HEK293T (cell line): ENCODE results near the gene ATG7.

ENCODE experiments used
- CTCF ChIA-PET: fragments of 350-600 bp; formaldehyde crosslinking; extraction: SDS; loops from one replicate; lab custom pipeline; 2021; ENCODE audit warnings: antibody characterized with exemption, inconsistent platforms; lab: Yijun Ruan, JAX
- POLR2A ChIA-PET: fragments of 350-600 bp; formaldehyde crosslinking; extraction: SDS; loops from one replicate; lab custom pipeline; 2020; ENCODE audit warnings: antibody characterized with exemption, inconsistent platforms; lab: Yijun Ruan, JAX
- DNase-seq: peaks from one replicate; pipeline ENCODE4 v3.0.0; 2012; ENCODE audit warnings: mixed read lengths; ENCODE audit errors: extremely low spot score
- ARNT ChIP-seq: fragments of 450-650 bp; IDR thresholded peaks from 2 replicates; pipeline ENCODE4 v1.6.1; 2017; ENCODE audit warnings: mild to moderate bottlenecking
- BHLHE40 ChIP-seq: fragments of 450-650 bp; IDR thresholded peaks from 2 replicates; pipeline ENCODE4 v1.6.1; 2016; ENCODE audit warnings: mild to moderate bottlenecking, moderate library complexity, borderline replicate concordance
- CTBP1 ChIP-seq: fragments of 450-650 bp; IDR thresholded peaks from 2 replicates; pipeline ENCODE4 v1.6.1; 2016; ENCODE audit warnings: borderline replicate concordance
- ELF4 ChIP-seq: fragments of 450-650 bp; IDR thresholded peaks from 2 replicates; pipeline ENCODE4 v1.6.1; 2017; ENCODE audit warnings: antibody characterized with exemption
- FOXA1 ChIP-seq: fragments of 450-650 bp; IDR thresholded peaks from 2 replicates; pipeline ENCODE4 v1.6.1; 2016; ENCODE audit warnings: mild to moderate bottlenecking
- FOXK2 ChIP-seq: fragments of 450-650 bp; IDR thresholded peaks from 2 replicates; pipeline ENCODE4 v1.6.1; 2016; ENCODE audit warnings: mild to moderate bottlenecking
- FOXM1 ChIP-seq: fragments of 450-650 bp; IDR thresholded peaks from 2 replicates; pipeline ENCODE4 v1.6.1; 2017; ENCODE audit warnings: mild to moderate bottlenecking, borderline replicate concordance
- HDGF ChIP-seq: fragments of 450-650 bp; IDR thresholded peaks from 2 replicates; pipeline ENCODE4 v1.6.1; 2017; ENCODE audit warnings: antibody characterized with exemption, borderline replicate concordance
- L3MBTL2 ChIP-seq: fragments of 450-650 bp; conservative IDR thresholded peaks from 2 replicates; pipeline ENCODE4 v1.6.1; 2016; ENCODE audit warnings: mild to moderate bottlenecking
- LEF1 ChIP-seq: fragments of 450-650 bp; IDR thresholded peaks from 2 replicates; pipeline ENCODE4 v1.6.1; 2017; ENCODE audit warnings: mild to moderate bottlenecking, borderline replicate concordance
- NFRKB ChIP-seq: fragments of 450-650 bp; IDR thresholded peaks from 2 replicates; pipeline ENCODE4 v1.6.1; 2016; ENCODE audit warnings: mild to moderate bottlenecking, moderate library complexity
- PKNOX1 ChIP-seq: fragments of 450-650 bp; IDR thresholded peaks from 2 replicates; pipeline ENCODE4 v1.6.1; 2016
- SP1 ChIP-seq: fragments of 450-650 bp; IDR thresholded peaks from 2 replicates; pipeline ENCODE4 v1.6.1; 2017
- SUZ12 ChIP-seq: fragments of 450-650 bp; IDR thresholded peaks from 2 replicates; pipeline ENCODE4 v1.6.1; 2016; ENCODE audit warnings: mild to moderate bottlenecking
- TARDBP ChIP-seq: fragments of 450-650 bp; IDR thresholded peaks from 2 replicates; pipeline ENCODE4 v1.6.1; 2016
- ZNF384 ChIP-seq: fragments of 450-650 bp; IDR thresholded peaks from 2 replicates; pipeline ENCODE4 v1.6.1; 2016

Gene ATG7

GRCh38 chr3:11558918-11559815, 287.0 kb downstream of the ATG7 start:
- ChIA-PET CTCF (no interaction called here), POLR2A (no interaction called here)
- TF ChIP-seq CTBP1 (no peak), NFRKB (no peak), TARDBP (no peak), ZNF384 (no peak), L3MBTL2 (no peak), FOXA1 (no peak), ARNT (no peak), ELF4 (no peak), LEF1 (no peak), FOXK2 (no peak), FOXM1 (no peak), HDGF (no peak), SUZ12 (no peak), BHLHE40 (no peak), SP1 (no peak), PKNOX1 (no peak)
- DNase-seq, result no peak

GRCh38 chr3:11559816-11560633, 287.8 kb downstream of the ATG7 start:
- POLR2A ChIA-PET, result no interaction called here
- TF ChIP-seq L3MBTL2 (no peak), BHLHE40 (no peak), SUZ12 (no peak), PKNOX1 (no peak), SP1 (no peak), ARNT (no peak), CTBP1 (no peak), NFRKB (no peak), TARDBP (no peak), FOXA1 (no peak), FOXK2 (no peak), FOXM1 (no peak), ELF4 (no peak), ZNF384 (no peak), HDGF (no peak), LEF1 (no peak)
- DNase-seq, result no peak
- CTCF ChIA-PET, result no interaction called here

GRCh38 chr3:11560746-11561145, 288.5 kb downstream of the ATG7 start:
- CTCF ChIA-PET, result no interaction called here
- no peak for TF ChIP-seq CTBP1
- no peak for TF ChIP-seq FOXM1
- TF ChIP-seq TARDBP, result no peak
- TF ChIP-seq FOXK2, result no peak
- no peak for TF ChIP-seq HDGF
- TF ChIP-seq ELF4, result no peak
- no peak for TF ChIP-seq PKNOX1
- no peak for TF ChIP-seq BHLHE40
- no peak for TF ChIP-seq ARNT
- TF ChIP-seq ZNF384, result no peak
- TF ChIP-seq SUZ12, result no peak
- no peak for TF ChIP-seq SP1
- TF ChIP-seq LEF1, result no peak
- no peak for TF ChIP-seq FOXA1
- TF ChIP-seq NFRKB, result no peak
- no peak for TF ChIP-seq L3MBTL2

GRCh38 chr3:11562277-11562881, 290.2 kb downstream of the ATG7 start:
- CTCF ChIA-PET, result no interaction called here
- no peak for TF ChIP-seq CTBP1
- no peak for TF ChIP-seq LEF1
- no peak for TF ChIP-seq TARDBP
- no peak for TF ChIP-seq FOXM1
- no peak for TF ChIP-seq ELF4
- TF ChIP-seq FOXA1, result no peak
- no peak for TF ChIP-seq HDGF
- TF ChIP-seq ZNF384, result no peak
- TF ChIP-seq ARNT, result no peak
- no peak for TF ChIP-seq FOXK2
- TF ChIP-seq PKNOX1, result no peak
- TF ChIP-seq L3MBTL2, result no peak
- no peak for TF ChIP-seq BHLHE40
- no peak for TF ChIP-seq NFRKB
- TF ChIP-seq SP1, result no peak
- TF ChIP-seq SUZ12, result no peak
- POLR2A ChIA-PET, result no interaction called here
- DNase-seq, result no peak

More at GRCh38 chr3:11560746-11561145, 288.5 kb downstream of the ATG7 start:
- DNase-seq, result no peak
- POLR2A ChIA-PET, result no interaction called here
